GM12872 (cell line): ENCODE measurements around the gene LRATD1.

Source experiments
- CTCF ChIP-seq: IDR thresholded peaks from 3 replicates; pipeline ENCODE4 v1.5.1; 2011; ENCODE audit warnings: low read depth, mild to moderate bottlenecking, low read length, moderate library complexity; ENCODE audit not compliant: insufficient read depth

The LRATD1 gene

GRCh38 chr2:14632133-14632936 lies at the start of gene LRATD1:
LRATD1 (plus strand) TSS chr2:14632717; CDS start chr2:14633980, 1,263 bp downstream.
- no peak for TF ChIP-seq CTCF

- no peak for TF ChIP-seq CTCF
Observed at GRCh38 chr2:14583059-14583458, 49.5 kb upstream of the LRATD1 start.

- TF ChIP-seq CTCF = no peak
Observed at GRCh38 chr2:14583802-14584201, 48.7 kb upstream of the LRATD1 start.

GRCh38 chr2:14587119-14587518 lies 45.4 kb upstream of the LRATD1 start:
- TF ChIP-seq CTCF = no peak

- no peak for TF ChIP-seq CTCF
Observed at GRCh38 chr2:14601156-14601770, 31.3 kb upstream of the LRATD1 start.

GRCh38 chr2:14602309-14602708 lies 30.2 kb upstream of the LRATD1 start:
- TF ChIP-seq CTCF = no peak

GRCh38 chr2:14603676-14604075 lies 28.8 kb upstream of the LRATD1 start:
- no peak for TF ChIP-seq CTCF
